HG03378 (cell line): Measurements from ENCODE around the gene CTNNA3.

Experiments used
- ATAC-seq: cut with Tn5 transposase; IDR thresholded peaks from one replicate; pipeline ENCODE4 v1.9.1; 2021; ENCODE audit warnings: mild to moderate bottlenecking, moderate library complexity; ENCODE audit not compliant: unreplicated experiment

CTNNA3 gene

GRCh38 chr10:67045404-67045803, 650.6 kb downstream of the CTNNA3 start:
- ATAC-seq: no peak

GRCh38 chr10:67043041-67043440, 653.0 kb downstream of the CTNNA3 start:
- ATAC-seq: no peak

GRCh38 chr10:67036808-67037207, 659.2 kb downstream of the CTNNA3 start:
- ATAC-seq: no peak

GRCh38 chr10:67033878-67034277, 662.1 kb downstream of the CTNNA3 start:
- ATAC-seq: no peak

GRCh38 chr10:67022099-67022498, 673.9 kb downstream of the CTNNA3 start:
- ATAC-seq: no peak

GRCh38 chr10:67017218-67017617, 678.8 kb downstream of the CTNNA3 start:
- ATAC-seq: no peak

- no peak for ATAC-seq
Observed at GRCh38 chr10:67015225-67015624, 680.8 kb downstream of the CTNNA3 start.

- no peak for ATAC-seq
Observed at GRCh38 chr10:67011981-67012380, 684.0 kb downstream of the CTNNA3 start.

- ATAC-seq: no peak
Observed at GRCh38 chr10:67011480-67011879, 684.5 kb downstream of the CTNNA3 start.

- no peak for ATAC-seq
Observed at GRCh38 chr10:67005981-67006380, 690.0 kb downstream of the CTNNA3 start.

- no peak for ATAC-seq
Observed at GRCh38 chr10:67004690-67005089, 691.3 kb downstream of the CTNNA3 start.

GRCh38 chr10:66999762-67000545, 696.0 kb downstream of the CTNNA3 start:
- ATAC-seq: no peak

GRCh38 chr10:66996996-66997395, 699.0 kb downstream of the CTNNA3 start:
- no peak for ATAC-seq

GRCh38 chr10:66990143-66990830, 705.7 kb downstream of the CTNNA3 start:
- ATAC-seq: no peak

GRCh38 chr10:66983475-66983818, 712.5 kb downstream of the CTNNA3 start:
- no peak for ATAC-seq

GRCh38 chr10:66982792-66983474, 713.1 kb downstream of the CTNNA3 start:
- no peak for ATAC-seq

GRCh38 chr10:66982053-66982420, 714.0 kb downstream of the CTNNA3 start:
- ATAC-seq: no peak

GRCh38 chr10:66981361-66982052, 714.5 kb downstream of the CTNNA3 start:
- ATAC-seq: no peak

GRCh38 chr10:66980246-66980815, 715.7 kb downstream of the CTNNA3 start:
- no peak for ATAC-seq

GRCh38 chr10:66964946-66965345, 731.0 kb downstream of the CTNNA3 start:
- ATAC-seq: no peak

GRCh38 chr10:66958466-66958865, 737.5 kb downstream of the CTNNA3 start:
- no peak for ATAC-seq
